ENCODE results near the gene STUB1. TPM values are rescaled to one million over a fixed set of nuclear protein-coding genes. Genes with fewer than 3 reads are reported as not detected.

Gene STUB1
- total and polyA plus RNA-seq, 2 donors (not counting 3 experiments of a cell fraction or from before 2014, with no cell fraction given): 107 to 147 TPM

- peaks cover 4 to 12% of the 10 kb centered on the region in 2 experiments for H3K36me3 ChIP-seq (ENCODE audit: control insufficient read depth in 2 of 2, extremely low read depth in 1 of 2, insufficient read depth in 2 of 2, low read length in 2 of 2)
- H3K4me1 ChIP-seq (ENCODE audit: control insufficient read depth, extremely low read depth, insufficient read depth, low read length): peaks cover 13% of the 10 kb centered on the region
- H3K9ac ChIP-seq (replicated peaks; ENCODE audit: extremely low read depth, insufficient read depth, low read length): no peak overlapping the region
- CTCF ChIA-PET: interaction anchor here (1.0 to 5.7 kb wide), 4 partner anchors 9 to 59 kb away, joined by 3 to 34 read pairs (median 5); partner anchors contain the start of genes ANTKMT, CHTF18, METRN and RPUSD1
- FAIRE-seq: no peak
- no peak overlapping the region for H3K4me3 ChIP-seq (replicated peaks in 1 of 3; ENCODE audit: insufficient read depth in 1 of 3, low read depth in 1 of 3, low read length in 3 of 3)
- H3K9me1 ChIP-seq (replicated peaks; ENCODE audit: control insufficient read depth, extremely low read depth, insufficient read depth, low read length): no peaks in the 10 kb centered on the region
- H4K20me1 ChIP-seq (replicated peaks; ENCODE audit: control insufficient read depth, extremely low read depth, insufficient read depth, low read length): no peaks in the 10 kb centered on the region
- dilution Hi-C loops (cut with MboI; ENCODE audit: extremely low pct_ligation_motif_present, low sequenced_read_pairs): no loop called here
- no peaks in the 10 kb centered on the region for H3K27me3 ChIP-seq (ENCODE audit: control insufficient read depth in 2 of 2, insufficient read depth in 2 of 2, low read length in 2 of 2)
- no peak for TF ChIP-seq EZH2 (IDR thresholded peaks at IDR 0.05; ENCODE audit: borderline replicate concordance, low read depth, low read length, severe bottlenecking)
- no peak for TF ChIP-seq POLR2AphosphoS5 (IDR thresholded peaks at IDR 0.05; ENCODE audit: insufficient read depth, low read depth, low read length)
- TF ChIP-seq POLR2A (IDR thresholded peaks at IDR 0.05; ENCODE audit: low read depth, low read length): no peak
- no peak for TF ChIP-seq FOS (IDR thresholded peaks at IDR 0.05; ENCODE audit: borderline replicate concordance, insufficient read depth, low read length)
- no peak for TF ChIP-seq JUN (IDR thresholded peaks at IDR 0.05; ENCODE audit: borderline replicate concordance, insufficient read depth, insufficient read length, low read depth)
- TF ChIP-seq MYC (IDR thresholded peaks at IDR 0.05; ENCODE audit: low read depth, low read length): no peak
- TF ChIP-seq MAX (IDR thresholded peaks at IDR 0.05; ENCODE audit: insufficient read depth, insufficient read length): no peak
- TF ChIP-seq CTCF (IDR thresholded peaks at IDR 0.05; ENCODE audit: extremely low read depth in 1 of 2, insufficient read depth in 1 of 2, low read depth in 1 of 2, low read length in 2 of 2): no peak
- TF ChIP-seq GATA2 (IDR thresholded peaks at IDR 0.05; ENCODE audit: insufficient read depth, insufficient read length, low read depth, low read length): no peak
- no peak overlapping the region for H3K27ac ChIP-seq (ENCODE audit: insufficient read depth, low read depth, low read length)
- H3K79me2 ChIP-seq (ENCODE audit: control insufficient read depth, insufficient read depth, low read length): no peaks in the 10 kb centered on the region
- no peak overlapping the region for H3K4me2 ChIP-seq (ENCODE audit: insufficient read depth, low read length)
- intact Hi-C loops (cut with micrococcal nuclease): loop anchor here (2.0 kb wide), 1 partner anchor 14 kb away; the partner anchor contains the start of gene METRN
- no peak overlapping the region for H2AFZ ChIP-seq (ENCODE audit: low read depth, low read length)
- POLR2A ChIA-PET: no interaction called here
- DNase-seq (ENCODE audit: low read depth, low spot score): no peak
- H3K9me3 ChIP-seq (replicated peaks; ENCODE audit: control insufficient read depth, insufficient read depth, low read length): no peaks in the 10 kb centered on the region
- BruUV-seq (replicated peaks): no TSS peak
Measured at GRCh38 chr16:728890-729744, 48.9 kb downstream of the STUB1 start.

Data from endothelial cell of umbilical vein (primary cell).